Nephron (organoid): ENCODE data around the gene SPTBN4.

ENCODE experiments used
- H3K27ac Mint-ChIP-seq, 3 experiments: 2 replicates each; pipeline ENCODE4 v1.8.0; 2020; ENCODE audit warnings: mixed read lengths in 3 of 3, mild to moderate bottlenecking in 2 of 3, moderate library complexity in 1 of 3
- H3K27me3 Mint-ChIP-seq: 2 replicates; pipeline ENCODE4 v1.8.0; 2021; ENCODE audit warnings: low read depth, mild to moderate bottlenecking, moderate library complexity, mixed read lengths
- H3K36me3 Mint-ChIP-seq: 2 replicates; pipeline ENCODE4 v1.8.0; 2020; ENCODE audit warnings: low read depth, mixed read lengths
- H3K4me1 Mint-ChIP-seq: 2 replicates; pipeline ENCODE4 v1.8.0; 2020; ENCODE audit warnings: mixed read lengths
- H3K4me3 Mint-ChIP-seq, 3 experiments: 2 replicates each; pipeline ENCODE4 v1.8.0; 2020; ENCODE audit warnings: mild to moderate bottlenecking in 3 of 3, mixed read lengths in 3 of 3, moderate library complexity in 2 of 3
- H3K9me3 Mint-ChIP-seq: 2 replicates; pipeline ENCODE4 v1.8.0; 2020; ENCODE audit warnings: mixed read lengths
- CTCF ChIP-seq, 3 experiments: fragments of 200-600 bp; sonication (generic); IDR thresholded peaks; one replicate each; pipeline ENCODE4 v1.5.0; 2021; ENCODE audit warnings: antibody characterized with exemption in 3 of 3; ENCODE audit not compliant: unreplicated experiment in 3 of 3

SPTBN4 gene

GRCh38 chr19:40420766-40421765 lies 45.7 kb upstream of the SPTBN4 start:
- Mint-ChIP-seq H3K4me3 (peak overlapping the region; percentile 79 to 86 (median 83)), H3K27ac (peak overlapping the region; percentile 98 to 99 (median 99)), H3K9me3 (no peaks in the 10 kb centered on the region), H3K4me1 (peaks cover 41% of the 10 kb centered on the region), H3K36me3 (peaks cover 6% of the 10 kb centered on the region), H3K27me3 (no peaks in the 10 kb centered on the region)
- TF ChIP-seq CTCF (IDR thresholded peaks at IDR 0.05; ENCODE audit: unreplicated experiment in 3 of 3), result peak; percentile 91 to 98 (median 96)

GRCh38 chr19:40421993-40422747 lies 44.6 kb upstream of the SPTBN4 start:
- Mint-ChIP-seq H3K9me3 (no peaks in the 10 kb centered on the region), H3K27me3 (no peaks in the 10 kb centered on the region), H3K4me1 (peaks cover 39% of the 10 kb centered on the region), H3K36me3 (peaks cover 6% of the 10 kb centered on the region), H3K27ac (peak overlapping the region; percentile 98 to 99 (median 99)), H3K4me3 (peak overlapping the region; percentile 34 to 83 (median 78))
- no peak for TF ChIP-seq CTCF (IDR thresholded peaks at IDR 0.05; ENCODE audit: unreplicated experiment in 3 of 3)

- Mint-ChIP-seq H3K4me1 (peaks cover 33% of the 10 kb centered on the region), H3K27ac (peak overlapping the region; percentile 83 to 99 (median 98)), H3K9me3 (no peaks in the 10 kb centered on the region), H3K4me3 (peak overlapping the region; percentile 34 to 83 (median 78)), H3K27me3 (no peaks in the 10 kb centered on the region), H3K36me3 (peaks cover 6% of the 10 kb centered on the region)
- TF ChIP-seq CTCF (IDR thresholded peaks at IDR 0.05; ENCODE audit: unreplicated experiment in 3 of 3), result no peak
These were observed 43.8 kb upstream of the SPTBN4 start for GRCh38 chr19:40422748-40423566.

GRCh38 chr19:40423938-40424337 lies 42.9 kb upstream of the SPTBN4 start:
- Mint-ChIP-seq H3K27me3 (no peaks in the 10 kb centered on the region), H3K36me3 (peaks cover 6% of the 10 kb centered on the region), H3K4me3 (peak overlapping the region; percentile 67 to 97 (median 95)), H3K27ac (peak overlapping the region; percentile 97 to 100 (median 97)), H3K4me1 (peaks cover 28% of the 10 kb centered on the region), H3K9me3 (no peaks in the 10 kb centered on the region)
- no peak for TF ChIP-seq CTCF (IDR thresholded peaks at IDR 0.05; ENCODE audit: unreplicated experiment in 3 of 3)

GRCh38 chr19:40424637-40425449 lies 42.0 kb upstream of the SPTBN4 start:
- Mint-ChIP-seq H3K36me3 (peaks cover 6% of the 10 kb centered on the region), H3K4me3 (peak overlapping the region; percentile 95 to 99 (median 97)), H3K27ac (peak overlapping the region; percentile 97 to 100 (median 97)), H3K27me3 (no peaks in the 10 kb centered on the region), H3K4me1 (peaks cover 24% of the 10 kb centered on the region), H3K9me3 (no peaks in the 10 kb centered on the region)
- no peak for TF ChIP-seq CTCF (IDR thresholded peaks at IDR 0.05; ENCODE audit: unreplicated experiment in 3 of 3)
